Activated naive CD4-positive, alpha-beta T cell treated with anti-CD3 and anti-CD28 coated beads, Interleukin-2, amount 50 U/mL, for 24 hours (primary cell): Measurements from ENCODE around the gene SLC3A2.
A peak's percentile ranks its signal among the peaks of the same experiment; 100 is the strongest.
"Not testable (repeated sequence)": the region's sequence is repeated elsewhere in the genome, so short reads cannot be mapped to it uniquely, and the experiment has no call there.

Experiments used
- H3K27ac Mint-ChIP-seq: one replicate; pipeline ENCODE4 v1.8.0; 2021; ENCODE audit warnings: mild to moderate bottlenecking, mixed read lengths
- H3K27me3 Mint-ChIP-seq: one replicate; pipeline ENCODE4 v1.8.0; 2021; ENCODE audit warnings: mixed read lengths
- H3K36me3 Mint-ChIP-seq: one replicate; pipeline ENCODE4 v1.8.0; 2021; ENCODE audit warnings: mixed read lengths
- H3K4me1 Mint-ChIP-seq: one replicate; pipeline ENCODE4 v1.8.0; 2021; ENCODE audit warnings: mixed read lengths
- H3K4me3 Mint-ChIP-seq: one replicate; pipeline ENCODE4 v1.8.0; 2021; ENCODE audit warnings: mild to moderate bottlenecking, mixed read lengths
- H3K9me3 Mint-ChIP-seq: one replicate; pipeline ENCODE4 v1.8.0; 2021; ENCODE audit warnings: mixed read lengths

The SLC3A2 gene

GRCh38 chr11:62847767-62848314, 32.9 kb upstream of the SLC3A2 start:
- Mint-ChIP-seq H3K27me3 (no peaks in the 10 kb centered on the region), H3K4me3 (no peak overlapping the region), H3K9me3 (no peaks in the 10 kb centered on the region), H3K36me3 (peaks cover 8% of the 10 kb centered on the region), H3K27ac (no peak overlapping the region), H3K4me1 (peaks cover 22% of the 10 kb centered on the region)

DNA sequence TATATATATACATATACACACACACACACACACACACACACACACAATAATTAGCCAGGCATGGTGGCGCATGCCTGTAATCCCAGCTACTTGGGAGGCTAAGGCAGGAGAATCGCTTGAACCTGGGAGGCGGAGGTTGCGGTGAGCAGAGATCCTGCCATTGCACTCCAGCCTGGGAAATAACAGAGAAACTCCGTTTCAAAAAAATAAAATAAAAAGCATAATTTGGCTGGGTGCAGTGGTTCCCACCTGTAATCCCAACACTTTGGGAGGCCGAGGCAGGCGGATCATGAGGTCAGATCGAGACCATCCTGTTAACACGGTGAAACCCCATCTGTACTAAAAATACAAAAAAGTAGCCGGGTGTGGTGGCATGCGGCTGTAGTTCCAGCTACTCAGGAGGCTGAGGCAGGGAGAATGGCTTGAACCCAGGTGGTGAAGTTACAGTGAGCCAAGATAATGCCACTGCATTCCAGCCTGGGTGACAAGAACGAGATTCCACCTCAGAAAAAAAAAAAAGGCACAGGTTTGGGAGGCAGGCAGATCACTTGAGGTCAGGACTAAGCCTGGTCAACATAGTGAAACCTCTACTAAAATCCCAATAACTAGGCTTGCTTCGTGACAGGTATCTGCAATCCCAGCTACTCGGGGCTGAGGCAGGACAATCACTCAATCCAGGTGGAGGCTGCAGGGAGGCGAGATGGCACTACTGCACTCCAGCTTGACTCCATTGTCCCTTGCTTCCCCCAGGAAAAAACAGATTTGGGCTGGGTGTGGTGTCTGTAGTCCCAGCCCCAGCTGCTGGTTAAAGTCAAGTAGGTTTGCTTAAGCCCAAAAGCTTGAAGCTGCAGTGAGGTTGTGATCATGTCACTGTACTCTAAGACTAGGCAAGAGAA, 29.5 kb upstream of the SLC3A2 start:
- peaks cover 34% of the 10 kb centered on the region for H3K36me3 Mint-ChIP-seq
- H3K9me3 Mint-ChIP-seq: no peaks in the 10 kb centered on the region
- H3K27me3 Mint-ChIP-seq: no peaks in the 10 kb centered on the region
- H3K27ac Mint-ChIP-seq: peak overlapping the region; percentile 96
- peaks cover 32% of the 10 kb centered on the region for H3K4me1 Mint-ChIP-seq
- peak overlapping the region; percentile 95 for H3K4me3 Mint-ChIP-seq

DNA sequence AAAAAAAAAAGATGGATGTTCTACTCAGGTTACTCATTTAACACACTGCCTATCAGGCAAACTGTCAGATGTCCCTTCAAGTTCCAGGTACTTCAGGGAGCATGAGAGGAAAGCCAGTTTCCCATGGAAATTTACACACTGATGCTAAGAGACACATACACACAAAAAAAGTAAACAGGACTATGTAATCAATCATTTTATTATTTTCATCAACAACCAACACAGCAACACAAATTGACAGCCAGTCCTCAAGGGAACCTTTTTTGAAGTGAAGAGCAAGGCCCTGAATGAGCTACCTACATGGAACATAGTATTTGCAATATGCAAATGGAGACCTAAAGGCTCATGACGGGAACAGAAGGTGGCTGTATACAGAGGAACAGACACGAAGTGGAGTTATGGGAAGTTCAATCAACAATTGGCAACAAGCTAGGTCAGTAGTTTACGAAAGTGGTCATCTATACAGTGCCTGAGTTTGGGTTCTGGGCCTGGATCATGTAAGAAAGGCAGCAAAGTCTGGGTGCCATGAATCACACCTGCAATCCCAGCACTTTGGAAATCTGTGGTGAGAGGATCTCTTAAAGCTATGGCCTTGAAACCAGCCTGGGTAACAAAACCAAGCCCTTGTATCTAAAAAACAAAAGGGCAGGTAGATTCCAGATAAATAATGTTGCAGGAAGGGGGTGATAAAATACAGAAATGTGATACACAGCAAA, 28.7 kb upstream of the SLC3A2 start:
- Mint-ChIP-seq H3K36me3 (peaks cover 34% of the 10 kb centered on the region), H3K4me1 (peaks cover 31% of the 10 kb centered on the region), H3K9me3 (no peaks in the 10 kb centered on the region), H3K27ac (peak overlapping the region; percentile 96), H3K4me3 (peak overlapping the region; percentile 95), H3K27me3 (no peaks in the 10 kb centered on the region)

GRCh38 chr11:62852523-62853188, 28.0 kb upstream of the SLC3A2 start:
- H3K27me3 Mint-ChIP-seq: no peaks in the 10 kb centered on the region
- H3K36me3 Mint-ChIP-seq: peaks cover 35% of the 10 kb centered on the region
- peaks cover 34% of the 10 kb centered on the region for H3K4me1 Mint-ChIP-seq
- H3K4me3 Mint-ChIP-seq: peak overlapping the region; percentile 95
- H3K27ac Mint-ChIP-seq: peak overlapping the region; percentile 97
- H3K9me3 Mint-ChIP-seq: no peaks in the 10 kb centered on the region

DNA sequence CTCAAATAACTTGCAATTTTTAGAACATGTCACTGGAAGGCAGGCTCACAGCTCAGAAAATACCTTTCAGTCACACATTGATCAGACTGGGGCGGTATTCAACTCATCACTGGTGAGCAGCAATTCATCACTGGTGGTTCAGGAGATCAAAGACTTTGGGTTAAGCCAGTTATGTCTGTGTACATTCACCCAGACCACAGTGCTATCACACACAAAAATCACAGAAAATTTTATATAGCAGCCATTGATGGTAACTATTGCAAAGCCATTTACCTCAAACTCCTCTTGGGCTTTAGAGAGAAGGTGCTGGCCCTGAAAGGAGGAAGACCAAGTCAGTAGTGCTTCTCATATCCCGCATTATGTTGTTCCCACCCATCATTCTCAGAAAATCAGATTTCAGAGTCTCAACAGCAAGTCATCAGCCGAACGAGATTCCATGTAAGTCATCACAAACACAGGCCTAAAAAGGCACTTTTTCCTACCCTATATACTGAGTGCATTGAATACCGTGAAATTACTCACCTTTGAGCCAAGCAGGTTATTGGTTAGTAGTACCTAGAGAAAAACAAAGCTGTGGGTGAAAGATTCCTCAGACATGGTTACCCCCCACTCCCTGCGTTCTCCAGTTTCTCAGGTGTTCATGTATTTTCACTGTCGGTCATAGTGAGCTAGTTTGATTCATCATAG, 27.3 kb upstream of the SLC3A2 start:
- Mint-ChIP-seq H3K4me1 (peaks cover 42% of the 10 kb centered on the region), H3K27me3 (no peaks in the 10 kb centered on the region), H3K36me3 (peaks cover 38% of the 10 kb centered on the region), H3K4me3 (peak overlapping the region; percentile 95), H3K9me3 (no peaks in the 10 kb centered on the region), H3K27ac (peak overlapping the region; percentile 97)

DNA sequence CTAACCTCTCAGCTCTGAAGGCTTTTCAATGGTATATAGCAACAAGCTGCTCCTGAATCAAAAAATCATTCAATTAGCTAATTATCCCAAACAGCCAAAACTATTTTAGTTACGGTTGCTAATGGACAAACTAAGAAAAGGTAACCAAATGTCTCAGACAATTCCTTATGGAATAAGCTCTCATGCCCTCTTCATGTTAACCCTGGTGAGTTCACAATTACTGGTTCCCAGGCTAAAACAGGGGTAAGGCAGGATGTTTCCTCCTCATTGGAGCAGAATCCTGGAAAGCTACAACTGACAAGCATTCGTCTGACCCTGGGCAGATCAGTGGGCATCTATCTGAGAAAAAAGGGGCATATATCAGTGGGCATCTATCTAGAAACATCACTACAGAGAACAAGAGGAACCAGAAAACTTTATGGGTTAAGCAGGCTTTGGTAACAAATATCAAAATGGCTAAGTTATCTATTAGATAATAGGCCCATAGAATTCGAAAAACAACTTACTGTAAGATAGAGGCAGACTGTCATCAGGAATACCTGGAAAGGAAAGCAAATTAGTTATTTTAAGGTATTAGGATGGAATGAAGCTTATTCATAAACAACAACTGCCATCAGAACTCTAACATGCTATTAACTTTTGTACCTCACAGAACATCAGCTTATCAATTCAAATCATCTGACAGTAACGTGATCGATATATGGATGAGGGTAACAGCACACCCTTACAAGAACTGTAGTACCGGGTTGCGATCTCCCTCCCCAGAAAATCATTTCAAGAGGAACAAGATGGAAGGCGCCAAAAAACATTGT, 26.5 kb upstream of the SLC3A2 start:
- peaks cover 38% of the 10 kb centered on the region for H3K36me3 Mint-ChIP-seq

GRCh38 chr11:62854825-62855570, 25.7 kb upstream of the SLC3A2 start:
- H3K4me1 Mint-ChIP-seq: peaks cover 38% of the 10 kb centered on the region
- peak overlapping the region; percentile 95 for H3K4me3 Mint-ChIP-seq
- no peaks in the 10 kb centered on the region for H3K9me3 Mint-ChIP-seq
- H3K27me3 Mint-ChIP-seq: no peaks in the 10 kb centered on the region
- H3K27ac Mint-ChIP-seq: peak overlapping the region; percentile 97
- peaks cover 38% of the 10 kb centered on the region for H3K36me3 Mint-ChIP-seq

More for the DNA sequence above, 26.5 kb upstream of the SLC3A2 start:
- Mint-ChIP-seq H3K27me3 (no peaks in the 10 kb centered on the region), H3K27ac (peak overlapping the region; percentile 97), H3K4me1 (peaks cover 39% of the 10 kb centered on the region), H3K4me3 (peak overlapping the region; percentile 95), H3K9me3 (no peaks in the 10 kb centered on the region)

DNA sequence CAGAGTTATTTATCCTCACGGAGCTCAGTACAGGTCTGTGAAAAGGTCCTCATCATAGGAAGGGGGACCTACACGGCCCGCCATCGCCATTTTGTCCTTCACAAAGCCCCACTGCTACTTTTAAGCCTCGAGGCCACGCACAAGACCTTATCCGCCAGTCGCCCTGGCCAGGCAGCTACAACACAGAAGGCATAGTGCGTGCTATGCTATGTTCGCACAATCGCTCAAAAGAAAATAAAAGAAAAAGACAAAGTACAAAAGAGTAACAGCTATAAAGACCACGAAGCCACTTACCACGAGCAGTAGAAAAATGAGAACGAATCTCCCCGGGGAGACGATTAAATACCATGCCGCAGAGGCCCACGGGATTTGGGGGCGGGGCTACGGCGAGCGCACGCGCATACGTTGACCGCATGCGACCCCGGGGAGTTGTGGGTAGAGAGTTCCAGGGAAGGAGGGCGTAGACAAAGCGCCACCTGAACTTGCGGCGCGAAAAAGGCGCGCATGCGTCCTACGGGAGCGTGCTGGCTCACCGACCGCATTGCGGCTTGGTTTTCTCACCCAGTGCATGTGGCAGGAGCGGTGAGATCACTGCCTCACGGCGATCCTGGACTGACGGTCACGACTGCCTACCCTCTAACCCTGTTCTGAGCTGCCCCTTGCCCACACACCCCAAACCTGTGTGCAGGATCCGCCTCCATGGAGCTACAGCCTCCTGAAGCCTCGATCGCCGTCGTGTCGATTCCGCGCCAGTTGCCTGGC, 24.9 kb upstream of the SLC3A2 start:
- peak overlapping the region; percentile 97 for H3K27ac Mint-ChIP-seq
- H3K27me3 Mint-ChIP-seq: no peaks in the 10 kb centered on the region
- H3K36me3 Mint-ChIP-seq: peaks cover 38% of the 10 kb centered on the region
- H3K9me3 Mint-ChIP-seq: no peaks in the 10 kb centered on the region
- H3K4me3 Mint-ChIP-seq: peak overlapping the region; percentile 95
- H3K4me1 Mint-ChIP-seq: peaks cover 38% of the 10 kb centered on the region

- peak overlapping the region; percentile 95 for H3K4me3 Mint-ChIP-seq
- no peaks in the 10 kb centered on the region for H3K9me3 Mint-ChIP-seq
These were observed 24.3 kb upstream of the SLC3A2 start for GRCh38 chr11:62856333-62856895.

GRCh38 chr11:62857541-62857982, 23.1 kb upstream of the SLC3A2 start:
- no peaks in the 10 kb centered on the region for H3K27me3 Mint-ChIP-seq
- H3K27ac Mint-ChIP-seq: peak overlapping the region; percentile 72

More at GRCh38 chr11:62856333-62856895, 24.3 kb upstream of the SLC3A2 start:
- peak overlapping the region; percentile 97 for H3K27ac Mint-ChIP-seq
- H3K36me3 Mint-ChIP-seq: peaks cover 38% of the 10 kb centered on the region
- peaks cover 38% of the 10 kb centered on the region for H3K4me1 Mint-ChIP-seq
- no peaks in the 10 kb centered on the region for H3K27me3 Mint-ChIP-seq

DNA sequence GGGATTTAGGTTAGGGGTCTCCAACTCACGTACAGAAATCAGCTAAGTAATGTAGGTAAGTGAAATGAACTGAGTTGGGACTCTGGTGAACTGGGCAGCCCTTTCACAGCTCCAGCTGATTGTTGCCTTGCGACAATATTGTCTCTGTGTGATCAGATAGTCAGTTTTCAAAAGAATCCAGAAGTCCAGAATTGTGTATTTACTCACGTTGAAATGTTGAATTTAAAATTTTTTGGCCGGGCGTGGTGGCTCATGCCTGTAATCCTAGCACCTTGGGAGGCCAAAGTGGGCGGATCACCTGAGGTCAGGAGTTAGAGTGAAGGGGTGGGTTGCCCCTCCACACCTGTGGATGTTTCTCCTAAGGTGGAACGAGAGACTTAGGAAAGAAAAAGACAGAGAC, 22.5 kb upstream of the SLC3A2 start:
- Mint-ChIP-seq H3K9me3 (no peaks in the 10 kb centered on the region), H3K27ac (no peak overlapping the region), H3K4me3 (peak overlapping the region; percentile 95), H3K4me1 (peaks cover 30% of the 10 kb centered on the region), H3K27me3 (no peaks in the 10 kb centered on the region), H3K36me3 (peaks cover 27% of the 10 kb centered on the region)

More at GRCh38 chr11:62857541-62857982, 23.1 kb upstream of the SLC3A2 start:
- peaks cover 32% of the 10 kb centered on the region for H3K36me3 Mint-ChIP-seq
- H3K9me3 Mint-ChIP-seq: no peaks in the 10 kb centered on the region
- H3K4me3 Mint-ChIP-seq: peak overlapping the region; percentile 95
- peaks cover 33% of the 10 kb centered on the region for H3K4me1 Mint-ChIP-seq

DNA sequence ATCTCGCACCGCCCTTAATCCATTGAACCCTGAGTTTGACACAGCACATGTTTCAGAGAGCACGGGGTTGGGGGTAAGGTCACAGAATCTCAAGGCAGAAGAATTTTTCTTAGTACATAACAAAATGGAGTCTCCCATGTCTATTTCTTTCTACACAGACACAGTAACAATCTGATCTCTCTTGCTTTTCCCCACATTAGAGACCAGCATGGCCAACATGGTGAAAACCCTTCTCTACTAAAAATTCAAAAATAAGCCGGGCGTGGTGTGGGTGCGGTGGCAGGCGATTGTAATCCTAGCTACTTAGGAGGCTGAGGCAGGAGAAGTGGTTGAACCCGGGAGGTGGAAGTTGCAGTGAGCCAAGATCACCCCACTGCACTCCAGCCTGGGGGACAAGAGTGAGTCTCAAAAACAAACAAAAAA, 21.4 kb upstream of the SLC3A2 start:
- H3K27ac Mint-ChIP-seq: peak overlapping the region; percentile 74
- H3K4me3 Mint-ChIP-seq: peak overlapping the region; percentile 15
- peaks cover 20% of the 10 kb centered on the region for H3K4me1 Mint-ChIP-seq
- H3K27me3 Mint-ChIP-seq, H3K9me3 Mint-ChIP-seq: not testable (repeated sequence)
- H3K36me3 Mint-ChIP-seq: peaks cover 16% of the 10 kb centered on the region
